GM12873 (cell line): ENCODE results near the gene PAMR1.

Experiments
- CTCF ChIP-seq: IDR thresholded peaks from 2 replicates; pipeline ENCODE4 v1.5.1; 2012; ENCODE audit warnings: low read depth, mild to moderate bottlenecking, moderate library complexity, low read length, control low read depth; ENCODE audit not compliant: insufficient read depth; ENCODE audit errors: missing control alignments

PAMR1 gene

GRCh38 chr11:35523861-35524260 is 1.6 kb downstream of the PAMR1 start:
- TF ChIP-seq CTCF = no peak

GRCh38 chr11:35523331-35523768 is 2.1 kb downstream of the PAMR1 start:
- no peak for TF ChIP-seq CTCF

DNA sequence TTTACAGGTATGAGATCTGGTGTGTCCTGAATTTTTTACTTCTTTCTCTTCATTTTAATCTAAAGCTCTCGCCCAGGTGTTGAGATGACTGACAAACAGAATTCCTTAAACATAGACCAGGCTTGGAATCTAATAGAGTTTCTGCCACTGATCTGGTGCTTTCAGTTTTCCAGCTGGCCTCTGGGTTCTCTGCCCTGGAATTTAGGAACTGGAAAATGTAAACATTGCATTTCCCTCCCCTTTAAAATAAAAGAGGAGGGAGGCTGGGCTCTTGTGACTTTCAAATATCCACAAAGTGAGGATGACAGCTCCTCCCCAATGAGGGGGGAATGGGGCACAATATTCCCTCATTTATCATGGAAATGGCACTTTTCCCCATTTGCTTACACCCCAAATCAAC is 5.0 kb downstream of the PAMR1 start:
- no peak for TF ChIP-seq CTCF

GRCh38 chr11:35518766-35519165 is 6.7 kb downstream of the PAMR1 start:
- TF ChIP-seq CTCF = no peak

DNA sequence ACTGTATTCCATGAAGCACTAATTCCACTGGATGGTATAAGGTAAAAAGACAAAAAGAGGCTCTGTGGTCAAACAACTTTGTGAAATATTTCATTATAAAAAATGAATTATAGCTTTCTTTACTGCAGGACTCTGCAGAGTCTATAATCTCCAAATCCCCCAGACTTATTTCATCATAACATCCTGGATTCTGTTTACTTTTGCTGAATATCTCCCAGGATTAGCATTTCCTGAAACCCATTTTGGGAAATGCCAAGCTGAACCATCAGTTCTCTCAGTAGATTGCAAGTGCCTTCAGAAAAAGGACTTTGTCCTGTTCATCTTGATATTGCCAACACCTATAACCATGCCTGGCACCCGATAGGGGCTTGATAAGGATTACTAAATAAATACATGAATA is 7.9 kb downstream of the PAMR1 start:
- no peak for TF ChIP-seq CTCF

DNA sequence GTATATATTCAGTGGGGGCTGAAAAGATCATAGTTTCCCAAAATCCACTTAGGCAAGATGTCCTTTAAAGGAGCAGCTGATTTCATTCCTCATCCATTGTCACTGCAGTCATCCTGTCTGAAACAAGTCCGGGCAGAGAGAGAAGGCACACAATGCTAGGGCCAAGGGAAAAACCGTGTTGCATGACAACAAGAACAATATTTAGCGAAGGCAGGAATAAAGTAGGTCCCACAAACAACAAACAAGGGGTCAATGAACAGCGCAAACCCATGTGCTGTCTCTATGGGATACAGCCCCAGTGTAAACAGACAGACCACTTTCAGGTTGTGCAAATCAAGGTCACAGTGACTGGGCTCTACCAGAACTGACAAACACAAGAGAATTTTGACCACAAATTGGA is 9.0 kb downstream of the PAMR1 start:
- no peak for TF ChIP-seq CTCF

GRCh38 chr11:35515224-35515623 is 10.2 kb downstream of the PAMR1 start:
- no peak for TF ChIP-seq CTCF

GRCh38 chr11:35514481-35514880 is 10.9 kb downstream of the PAMR1 start:
- TF ChIP-seq CTCF = no peak
